Activated T-helper 1 cell treated with Interleukin-2 at 50 U/mL for 16 hours (primary cell): ENCODE measurements around the gene CHMP2B.

ENCODE experiments used
- DNase-seq: peaks from one replicate; pipeline ENCODE4 v3.0.0-alpha.2; 2020; ENCODE audit warnings: low read depth

Gene CHMP2B, protein sequence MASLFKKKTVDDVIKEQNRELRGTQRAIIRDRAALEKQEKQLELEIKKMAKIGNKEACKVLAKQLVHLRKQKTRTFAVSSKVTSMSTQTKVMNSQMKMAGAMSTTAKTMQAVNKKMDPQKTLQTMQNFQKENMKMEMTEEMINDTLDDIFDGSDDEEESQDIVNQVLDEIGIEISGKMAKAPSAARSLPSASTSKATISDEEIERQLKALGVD

DNA sequence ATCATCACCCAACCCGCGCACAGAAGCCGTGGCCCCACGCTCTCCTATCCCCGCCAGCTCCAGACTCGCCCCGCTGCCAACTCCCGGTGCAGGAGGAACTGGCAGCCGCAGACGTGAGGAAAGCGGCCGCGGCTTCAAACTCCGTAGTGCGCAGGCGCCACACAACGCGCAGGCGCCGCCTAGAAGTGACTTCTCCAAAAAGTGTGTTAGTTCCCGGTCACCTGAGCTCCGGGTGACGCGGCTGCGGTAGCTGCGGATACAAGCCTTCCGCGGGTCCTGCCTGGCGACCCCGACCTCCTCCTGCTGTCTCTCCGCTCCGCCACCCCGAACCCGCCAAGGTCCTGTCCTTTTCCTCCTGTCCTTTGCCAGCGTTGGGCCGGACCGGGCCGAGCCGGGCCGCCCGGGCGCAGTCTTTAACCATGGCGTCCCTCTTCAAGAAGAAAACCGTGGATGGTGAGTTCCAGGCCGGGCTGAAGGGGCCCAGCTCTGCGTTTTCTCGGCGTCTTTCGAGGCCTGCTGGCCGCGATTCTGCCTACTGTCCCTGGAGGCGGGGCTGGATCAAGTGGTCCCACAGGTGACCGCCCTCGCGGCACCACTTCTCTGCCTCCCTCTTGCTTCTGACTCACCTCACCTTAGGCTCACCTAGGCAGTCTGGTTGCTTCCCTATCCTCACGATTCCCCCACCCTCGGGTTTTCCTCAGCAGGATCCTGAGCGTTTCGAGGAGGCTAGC is at the start of gene CHMP2B:
Gene CHMP2B, plus strand, starts transcription at position 206 of the 731 bp plus-strand sequence. Its CDS starts 214 bp downstream, at position 420.
- DNase-seq: peak; percentile 84

DNA sequence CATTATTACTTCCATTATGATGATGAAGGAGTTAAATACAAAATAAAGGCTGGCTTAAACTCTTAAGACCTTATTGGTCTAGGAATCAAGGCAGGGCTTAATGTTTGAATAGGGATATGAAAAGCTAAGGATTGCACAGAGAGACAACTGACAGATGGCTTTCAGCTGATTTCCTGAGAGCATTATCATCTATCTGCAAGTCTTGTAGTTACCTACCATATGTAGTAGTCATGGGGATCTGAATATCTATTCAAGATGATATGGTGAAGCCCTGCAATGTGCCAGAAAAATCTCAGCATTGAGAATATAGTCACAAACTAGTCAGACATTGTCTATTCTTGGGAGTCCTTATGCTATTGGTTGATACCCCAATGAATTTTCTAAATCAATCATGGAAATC is 47.5 kb upstream of the CHMP2B start:
- DNase-seq: no peak

DNA sequence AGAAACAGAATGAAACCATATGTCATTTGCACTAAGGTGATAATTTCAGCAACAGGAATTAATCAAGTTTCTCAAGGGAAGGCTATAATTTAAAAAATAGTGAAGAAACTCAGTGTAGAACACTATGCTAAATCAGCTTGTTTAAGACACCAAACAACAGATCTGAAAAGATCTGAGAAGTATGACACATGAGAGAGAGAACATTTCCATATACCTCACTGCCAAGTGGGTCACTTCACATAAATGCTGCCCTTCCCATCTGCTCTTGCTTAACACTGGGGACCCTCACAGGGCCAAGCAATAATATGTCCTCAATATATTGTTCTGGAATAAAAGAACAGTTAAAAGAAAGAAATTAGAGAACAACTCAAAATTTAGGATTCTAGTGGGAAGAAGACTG is 45.6 kb upstream of the CHMP2B start:
- no peak for DNase-seq

DNA sequence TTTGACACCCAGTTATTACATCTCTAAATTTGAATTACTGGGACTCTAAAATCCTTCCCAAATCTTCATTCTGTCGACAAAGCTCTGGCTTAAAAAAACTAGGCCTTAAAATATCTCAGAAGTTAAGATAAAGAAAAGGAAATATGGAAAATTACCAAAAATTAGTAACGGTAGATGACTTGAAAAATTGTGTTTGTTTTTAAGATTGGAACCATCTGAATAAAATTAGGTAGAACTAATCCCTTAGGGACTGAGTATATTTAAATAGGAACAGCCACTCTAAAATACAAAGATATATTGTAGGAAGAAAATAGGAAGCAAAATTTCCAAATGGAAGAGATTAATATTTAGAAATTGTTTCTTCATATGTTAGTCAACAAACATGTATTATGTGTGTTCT is 45.1 kb upstream of the CHMP2B start:
- DNase-seq: no peak

DNA sequence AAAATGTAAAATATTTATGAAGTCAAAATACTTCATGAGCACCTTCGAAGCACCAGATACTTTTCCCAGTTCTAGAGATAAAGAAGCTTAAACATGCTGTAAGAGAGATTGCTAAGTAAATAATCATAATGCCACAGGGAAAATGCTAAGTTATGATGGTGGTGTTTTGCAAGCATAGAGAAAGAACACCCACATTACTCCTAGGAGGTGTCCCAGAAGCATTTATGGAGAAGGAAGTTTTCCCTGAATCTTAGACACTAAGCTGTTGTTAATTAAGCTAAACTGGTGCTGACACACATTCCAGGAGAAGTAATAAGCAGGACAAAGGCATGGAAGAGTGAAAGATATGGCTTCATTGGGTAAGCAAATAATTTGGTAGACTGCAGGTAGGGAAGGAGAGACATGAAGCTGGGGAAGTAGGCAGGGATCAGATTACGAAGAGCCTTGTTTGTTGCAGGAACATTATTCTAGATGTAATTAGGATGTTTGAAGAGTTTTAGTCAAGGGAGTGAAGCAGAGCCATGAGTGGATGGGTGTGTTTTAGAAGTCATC is 40.4 kb upstream of the CHMP2B start:
- DNase-seq: no peak

DNA sequence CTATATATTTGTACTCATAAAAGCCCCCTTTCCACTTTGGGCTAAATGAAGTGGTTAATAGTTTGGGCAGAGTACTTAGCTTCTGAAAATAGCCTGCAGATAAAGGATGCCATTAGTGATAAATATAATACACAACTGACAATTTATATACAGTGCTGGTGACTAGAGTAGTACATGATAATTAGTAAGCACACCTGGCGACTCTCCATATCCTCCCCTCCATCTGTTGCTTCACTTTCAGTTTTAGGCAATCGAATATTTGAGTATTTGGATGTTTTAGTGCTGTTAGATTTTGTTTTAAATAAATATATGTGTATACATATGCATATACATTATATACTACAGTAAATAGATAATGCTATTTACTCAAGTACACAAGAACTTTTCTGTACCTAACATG is 35.9 kb upstream of the CHMP2B start:
- DNase-seq: no peak

DNA sequence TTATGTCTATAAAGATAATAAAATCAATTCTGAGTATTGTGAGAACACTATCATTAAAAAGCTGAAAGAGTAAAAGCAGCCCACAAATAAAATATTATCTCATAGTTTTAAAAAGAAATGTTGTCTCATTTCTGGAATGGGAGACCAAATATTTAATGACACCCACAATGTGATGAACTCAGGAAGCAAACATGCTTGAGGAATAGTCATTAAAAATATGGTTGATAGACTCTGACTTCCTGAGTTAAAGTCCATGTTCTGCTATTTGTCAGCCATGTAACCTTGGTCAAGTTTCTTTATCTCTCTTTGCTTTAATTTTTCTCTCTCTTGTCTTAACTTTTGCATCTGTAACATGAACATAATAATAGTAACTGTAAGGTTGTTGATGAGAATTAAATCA is 35.5 kb upstream of the CHMP2B start:
- DNase-seq: no peak

DNA sequence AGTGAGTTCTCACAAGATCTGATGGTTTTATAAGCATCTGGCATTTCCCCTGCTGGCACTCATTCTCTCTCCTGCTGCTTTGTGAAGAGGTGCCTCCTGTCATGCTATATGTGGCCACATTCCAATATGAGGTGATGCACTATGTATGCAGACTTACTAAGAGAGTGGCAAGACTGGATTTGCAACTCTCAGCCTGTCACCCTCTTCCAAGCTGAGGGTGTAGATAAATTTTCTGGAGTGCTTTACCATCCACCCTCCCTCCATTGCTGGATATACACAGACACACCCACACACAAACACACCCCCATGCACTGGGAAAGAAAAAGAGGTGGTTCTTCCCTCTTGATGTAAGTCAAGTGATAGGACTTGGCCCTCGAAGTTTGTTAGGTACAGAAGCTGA is 30.2 kb upstream of the CHMP2B start:
- no peak for DNase-seq

DNA sequence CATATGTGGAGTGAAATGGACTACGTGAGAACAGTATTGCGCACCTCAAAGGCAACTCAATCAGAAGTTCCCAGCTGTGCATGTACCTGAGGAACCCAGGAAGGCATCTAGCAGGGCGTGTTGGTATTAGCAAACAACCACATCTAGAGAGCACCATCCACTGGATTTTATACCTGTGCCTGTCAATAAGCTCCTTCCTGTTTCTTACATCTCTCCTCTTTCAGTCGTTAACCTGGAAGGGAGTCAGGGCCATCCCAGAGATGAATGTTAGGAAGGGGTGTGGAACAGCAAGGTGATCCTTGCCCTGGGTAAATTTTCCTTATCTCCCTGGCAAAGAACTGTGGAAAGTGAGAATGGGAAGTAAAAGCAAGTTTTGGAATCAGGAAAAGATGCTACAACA is 29.6 kb upstream of the CHMP2B start:
- DNase-seq: no peak

DNA sequence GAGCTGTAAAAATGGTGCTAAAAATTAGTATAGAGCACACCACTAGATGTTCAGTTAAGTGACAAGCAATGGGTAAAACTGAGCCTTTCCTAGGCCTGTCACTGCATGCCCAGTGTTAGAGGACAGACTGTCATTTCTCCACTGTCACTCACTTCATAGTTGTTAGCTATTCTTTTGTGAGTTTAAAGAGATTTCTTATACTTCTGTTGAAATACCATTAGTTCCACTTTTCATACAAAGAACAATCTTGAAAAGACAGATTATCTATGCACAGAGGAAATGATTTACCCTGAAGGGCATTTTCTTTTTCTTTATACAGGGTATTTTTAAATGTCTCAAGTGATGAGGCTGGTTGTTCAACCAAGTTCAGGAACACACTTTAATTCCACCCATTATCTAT is 28.3 kb upstream of the CHMP2B start:
- DNase-seq: no peak

DNA sequence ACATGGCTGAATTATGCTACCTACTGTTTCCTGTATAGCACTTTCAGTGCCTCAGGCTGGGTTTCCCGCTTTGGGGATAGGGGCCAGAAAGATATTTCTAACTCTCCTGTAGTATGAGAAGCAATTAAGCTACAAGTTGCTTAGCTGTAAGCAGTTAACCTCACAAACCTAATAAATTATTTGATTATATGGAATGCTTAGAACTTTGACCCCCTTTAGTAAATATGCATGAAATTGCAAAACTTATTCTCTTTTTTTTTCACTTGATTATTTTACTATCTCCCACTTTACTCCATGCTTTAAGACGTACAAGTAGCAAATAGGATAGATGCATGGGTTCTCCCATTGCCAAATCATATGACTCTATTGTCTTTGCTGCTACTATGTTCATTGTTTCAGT is 27.5 kb upstream of the CHMP2B start:
- DNase-seq: no peak

DNA sequence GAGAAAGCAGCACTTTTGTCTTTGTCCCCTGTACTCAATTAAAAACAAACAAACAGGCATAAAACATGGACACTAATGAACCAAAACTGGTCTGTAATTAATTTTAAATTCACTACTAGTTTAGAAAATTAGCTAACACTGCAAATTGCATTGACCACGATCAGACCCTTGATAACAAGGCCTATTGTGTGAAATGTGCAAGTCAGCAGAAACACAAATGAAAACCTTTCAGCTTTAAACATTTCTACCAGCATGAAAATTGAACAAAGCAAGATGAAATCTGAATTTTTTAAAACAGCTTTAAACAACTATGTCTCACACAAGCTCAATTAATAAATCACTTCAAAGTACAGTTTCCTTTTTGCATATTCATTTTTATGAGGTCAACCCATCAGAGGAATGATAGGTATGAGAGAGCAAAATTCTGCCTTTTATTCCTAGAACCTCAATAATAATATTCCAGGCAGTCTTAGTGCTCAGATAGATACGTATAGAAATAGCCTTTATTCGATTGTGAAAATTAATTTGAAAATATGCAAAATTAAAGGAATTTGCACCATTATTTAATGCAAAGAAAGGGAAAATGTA is 27.0 kb upstream of the CHMP2B start:
- no peak for DNase-seq

DNA sequence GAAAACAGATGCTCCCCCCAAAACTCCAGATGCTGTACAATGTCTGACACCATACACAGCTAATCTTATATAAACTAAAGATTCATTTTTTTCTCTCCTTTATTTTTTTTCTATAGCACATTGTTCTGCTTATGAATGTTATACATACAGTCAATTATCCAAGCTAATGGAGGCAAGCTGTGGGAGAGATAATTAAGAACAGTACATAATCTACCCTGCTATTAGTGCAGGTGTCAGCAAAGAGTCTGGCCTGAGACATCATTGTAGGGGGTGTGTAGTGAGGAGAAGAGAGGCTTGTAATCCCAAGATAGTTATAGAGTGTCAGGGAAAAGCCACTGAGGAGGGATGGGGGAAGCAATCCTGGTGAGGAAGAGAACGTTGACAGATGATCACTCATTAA is 25.4 kb upstream of the CHMP2B start:
- DNase-seq: no peak

DNA sequence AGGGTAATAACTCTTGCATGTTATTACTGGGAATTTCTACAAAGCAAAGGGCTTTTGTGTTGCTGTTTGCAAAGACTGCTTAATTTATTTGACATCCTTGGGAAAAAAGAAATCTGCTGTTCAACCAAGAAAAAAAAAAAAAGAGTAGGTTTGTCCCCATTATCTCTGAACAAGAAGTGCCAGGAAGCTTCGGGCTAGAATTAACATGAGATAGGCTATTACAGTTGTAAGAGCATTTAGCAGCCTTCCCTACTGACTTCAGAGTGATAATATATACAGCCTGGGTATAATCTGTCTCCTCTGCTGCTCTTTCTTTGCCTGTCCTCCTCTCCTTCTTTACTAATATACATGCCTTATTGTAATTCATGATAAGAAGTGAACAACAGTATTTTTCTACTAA is 23.3 kb upstream of the CHMP2B start:
- no peak for DNase-seq

DNA sequence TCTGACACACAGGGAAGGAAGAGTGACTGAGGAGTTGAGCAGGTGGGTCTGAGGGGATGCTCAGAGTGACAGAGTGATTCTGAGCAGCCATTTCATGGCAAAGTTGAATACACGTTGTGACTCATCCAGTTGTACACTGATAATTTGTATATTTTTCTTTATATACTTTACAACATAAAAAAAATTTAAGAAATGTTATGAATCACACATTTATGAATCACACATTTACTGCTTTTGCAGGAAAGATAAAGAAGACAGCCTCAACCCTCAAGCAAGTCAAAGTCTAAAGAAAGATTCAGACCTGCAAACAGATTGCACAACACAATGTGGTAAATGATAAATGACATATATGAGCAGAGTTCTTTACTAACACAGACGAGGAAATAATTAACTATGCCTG is 21.0 kb upstream of the CHMP2B start:
- DNase-seq: no peak

DNA sequence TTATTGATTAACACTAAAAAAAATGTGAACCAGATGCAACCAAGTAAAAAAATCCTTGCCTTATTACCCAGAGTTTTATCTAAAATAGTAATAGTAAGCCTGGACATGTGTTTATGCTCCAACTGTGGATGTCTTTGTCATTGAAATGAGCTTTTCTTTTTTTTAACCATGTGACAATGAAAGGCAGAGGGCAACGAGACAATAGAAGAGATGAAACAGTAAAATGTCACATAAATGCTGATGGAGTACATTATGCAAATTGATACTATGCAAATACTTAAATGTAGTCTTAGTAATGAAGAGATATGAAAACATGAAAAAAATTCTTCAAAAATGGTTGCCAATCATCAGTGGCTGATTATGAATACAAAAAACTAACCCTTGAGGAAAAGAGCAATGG is 20.5 kb upstream of the CHMP2B start:
- no peak for DNase-seq

DNA sequence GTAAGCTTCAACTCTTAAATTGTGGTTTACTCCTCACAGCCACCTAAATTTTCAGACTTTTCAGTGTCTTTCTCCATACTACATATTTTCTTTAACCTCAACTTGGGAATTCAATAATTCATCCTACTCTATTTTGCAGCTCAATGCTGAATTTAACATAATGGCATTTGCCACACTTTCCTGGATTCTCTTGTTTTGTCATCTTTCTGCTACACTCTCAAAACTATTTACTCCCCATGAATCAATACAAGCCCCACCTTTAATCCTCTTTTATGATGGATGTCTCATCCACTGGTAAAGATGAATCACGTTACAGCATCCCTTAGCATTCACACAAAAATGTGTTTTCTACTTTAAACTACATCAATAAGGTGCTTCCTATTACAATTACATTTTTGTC is 19.6 kb upstream of the CHMP2B start:
- no peak for DNase-seq

DNA sequence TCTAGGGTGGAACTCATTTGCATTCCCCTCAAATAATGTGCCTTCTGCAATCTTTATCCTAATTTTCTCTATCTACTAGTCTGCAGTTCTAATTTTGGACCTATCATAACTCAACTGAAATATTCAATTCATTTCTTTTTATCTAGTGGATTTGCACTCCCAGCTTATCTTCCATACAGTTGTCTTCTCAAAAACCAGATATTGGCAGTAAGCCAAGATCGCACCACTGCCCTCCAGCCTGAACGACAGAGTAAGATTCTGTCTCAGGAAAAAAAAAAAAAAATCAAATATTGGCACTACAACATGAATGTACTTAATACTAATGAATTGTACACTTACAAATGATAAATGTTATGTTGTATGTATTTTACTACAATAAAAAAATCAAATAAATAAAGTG is 18.0 kb upstream of the CHMP2B start:
- no peak for DNase-seq

DNA sequence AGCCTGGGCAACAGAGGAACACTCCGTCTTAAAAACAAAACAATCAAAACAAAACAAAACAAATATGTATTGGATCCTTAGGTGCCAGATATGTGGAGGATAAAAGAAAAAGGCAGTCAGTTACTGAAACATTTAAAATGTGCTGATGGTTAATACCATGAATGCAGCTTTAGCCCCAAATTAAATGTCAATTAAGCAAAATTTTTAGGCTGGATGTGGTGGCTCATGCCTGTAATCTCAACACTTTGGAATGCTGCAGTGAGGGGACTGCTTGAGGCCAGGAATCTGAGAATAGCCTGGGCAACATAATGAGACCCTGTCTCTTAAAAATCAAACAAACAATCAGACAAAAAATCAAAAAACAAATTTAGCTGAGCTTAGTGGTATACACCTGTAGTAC is 8.5 kb upstream of the CHMP2B start:
- DNase-seq: no peak

DNA sequence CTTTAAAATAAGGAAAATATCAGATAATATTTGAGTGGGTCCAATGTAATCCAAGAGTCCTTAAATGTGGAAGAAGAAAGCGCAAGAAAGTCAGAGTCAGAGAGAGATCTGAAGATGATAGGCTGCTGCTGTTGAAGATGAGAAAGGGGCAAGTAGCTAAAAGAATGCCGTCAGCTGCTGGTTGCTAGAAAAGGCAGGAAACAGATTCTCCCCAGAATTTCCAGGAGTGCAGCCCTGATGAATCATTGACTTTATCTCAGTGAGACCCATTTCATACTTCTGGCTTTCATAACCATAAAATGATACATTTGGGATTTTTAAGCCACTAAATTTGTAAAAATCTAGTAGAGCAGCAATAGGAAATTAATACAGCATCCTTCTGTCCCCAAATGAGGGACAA is 7.5 kb upstream of the CHMP2B start:
- DNase-seq: no peak

DNA sequence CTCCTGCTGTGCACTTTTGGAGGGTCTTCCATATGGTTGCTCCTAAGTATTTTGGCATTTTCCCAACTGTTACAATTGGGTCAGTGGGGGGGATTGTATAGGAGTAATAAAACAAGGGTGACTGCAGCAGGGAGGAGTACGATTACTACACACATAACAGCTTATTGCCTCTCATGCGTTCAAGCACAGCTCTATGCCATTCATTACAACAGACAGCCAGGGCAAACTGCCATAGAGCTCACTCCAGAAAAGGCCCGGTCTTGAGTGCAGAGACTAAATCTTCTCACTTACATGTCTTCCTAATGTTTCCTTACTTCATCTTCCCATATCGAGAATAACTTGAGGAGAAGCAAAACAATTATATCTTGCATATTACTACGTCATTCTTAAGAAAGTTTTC is 1.4 kb upstream of the CHMP2B start:
- DNase-seq: no peak

DNA sequence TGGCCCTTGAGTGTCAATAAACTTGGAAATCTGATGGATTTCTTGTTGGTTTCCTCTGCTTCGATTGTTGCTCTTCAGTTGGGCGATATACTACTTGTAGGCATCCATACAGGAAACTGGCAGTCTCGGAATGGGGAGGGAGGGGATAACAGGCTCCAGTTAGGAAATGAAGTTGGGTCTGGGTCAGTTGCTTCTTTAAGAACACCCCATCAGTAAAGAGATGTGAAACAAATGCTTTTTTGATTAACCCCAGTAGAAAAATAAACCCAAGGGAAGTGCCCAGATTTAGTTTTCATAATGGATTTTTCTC is 681 bp downstream of the CHMP2B start:
- DNase-seq: no peak

DNA sequence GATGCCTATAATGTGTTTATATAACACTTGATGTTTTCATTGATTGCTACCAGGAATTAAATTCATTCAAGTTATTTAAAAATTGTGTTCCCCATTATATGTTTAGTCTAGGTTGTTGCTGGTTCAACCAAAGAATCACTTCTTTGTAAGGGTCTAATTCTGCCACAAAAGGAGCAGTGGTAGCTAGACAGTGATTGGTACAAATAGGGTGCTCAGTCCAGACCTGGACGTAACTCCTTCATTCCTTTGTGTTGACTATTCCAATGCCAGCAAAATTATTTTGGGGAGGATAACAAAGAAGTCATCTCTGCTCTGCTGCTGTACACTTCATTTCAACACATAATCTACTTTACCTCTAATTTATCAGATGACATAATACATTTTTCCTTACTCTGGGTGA is 1.2 kb downstream of the CHMP2B start:
- DNase-seq: no peak

DNA sequence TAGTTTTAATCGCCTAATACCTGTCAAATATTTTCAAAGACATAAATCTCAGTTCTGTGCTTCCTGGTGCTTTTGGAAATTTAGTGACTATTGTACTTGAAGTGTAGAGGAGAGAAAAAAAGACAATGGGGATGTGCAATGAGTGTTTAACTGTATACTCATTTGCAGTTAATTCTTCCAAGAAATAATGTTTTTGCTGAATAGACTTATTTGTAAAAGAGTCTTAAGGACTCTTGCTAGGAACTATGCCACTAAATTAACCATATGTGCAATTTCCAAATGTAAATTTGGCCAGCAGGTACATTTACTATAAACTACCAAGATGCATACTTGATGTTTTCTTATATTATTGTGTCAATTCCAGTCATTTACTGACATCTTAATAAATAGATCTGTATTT is 2.0 kb downstream of the CHMP2B start:
- no peak for DNase-seq
